ENCODE measurements around the gene SLC10A1.

Gene SLC10A1

DNA sequence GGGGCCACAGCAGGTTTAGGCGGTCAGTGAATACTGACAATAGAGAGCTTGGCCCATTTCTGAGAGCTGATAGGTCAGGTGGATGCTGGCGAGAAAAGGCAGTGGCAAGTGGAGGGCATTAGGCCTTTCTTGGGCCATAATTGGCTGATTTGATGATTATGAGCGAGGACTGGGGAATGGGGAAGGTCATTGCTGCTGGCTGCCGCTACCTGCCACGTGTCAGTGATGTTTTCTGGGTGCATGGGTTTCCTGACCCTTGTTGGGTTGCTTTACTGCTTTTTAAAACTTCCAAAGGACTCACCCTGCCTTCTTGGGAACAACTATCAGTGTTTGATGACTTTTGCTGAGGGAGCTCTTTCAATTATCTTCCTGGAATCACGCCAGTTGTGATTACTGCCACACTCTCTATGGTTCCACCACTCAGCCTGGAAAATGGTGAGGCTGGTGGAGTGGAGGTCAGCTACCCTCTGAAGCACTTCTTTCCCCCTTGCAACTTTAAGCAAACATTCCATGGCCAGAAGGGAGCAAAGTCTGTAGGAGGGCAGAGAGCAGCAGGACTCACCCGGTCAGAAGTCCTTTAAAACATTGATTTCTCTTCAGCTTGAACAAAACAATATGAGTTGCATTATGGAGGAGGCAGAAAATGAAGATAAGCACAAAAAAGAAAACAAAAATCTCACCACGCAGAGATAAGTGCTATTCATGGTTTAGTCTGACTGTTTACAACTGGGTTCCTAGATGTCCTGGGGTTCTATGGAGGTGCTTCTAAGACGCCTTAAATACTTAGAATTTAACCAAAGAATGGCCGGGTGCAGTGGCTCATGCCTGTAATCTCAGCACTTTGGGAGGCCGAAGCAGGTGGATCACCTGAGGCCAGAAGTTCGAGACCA lies 12.1 kb upstream of the SLC10A1 start:
- DNase-seq (ENCODE audit: low spot score): no peak

DNA sequence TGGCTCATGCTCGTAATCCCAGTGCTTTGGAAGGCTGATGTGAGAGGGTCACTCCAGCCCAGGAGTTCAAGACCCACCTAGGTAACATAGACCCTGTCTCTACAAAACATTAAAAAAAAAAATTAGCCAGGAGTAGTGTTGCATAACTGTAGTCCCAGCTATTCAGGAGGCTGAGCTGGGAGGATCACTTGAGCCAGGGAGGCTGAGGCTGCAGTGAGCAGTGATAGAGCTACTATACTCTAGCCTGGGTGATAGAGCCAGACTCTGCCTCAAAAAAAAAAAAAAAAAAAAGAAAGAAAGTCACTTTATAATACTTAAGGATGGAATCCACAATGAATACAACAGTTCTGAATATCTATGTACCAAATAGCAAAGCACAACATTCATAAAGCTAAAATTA lies 10.2 kb upstream of the SLC10A1 start:
- DNase-seq (ENCODE audit: low spot score): no peak

DNA sequence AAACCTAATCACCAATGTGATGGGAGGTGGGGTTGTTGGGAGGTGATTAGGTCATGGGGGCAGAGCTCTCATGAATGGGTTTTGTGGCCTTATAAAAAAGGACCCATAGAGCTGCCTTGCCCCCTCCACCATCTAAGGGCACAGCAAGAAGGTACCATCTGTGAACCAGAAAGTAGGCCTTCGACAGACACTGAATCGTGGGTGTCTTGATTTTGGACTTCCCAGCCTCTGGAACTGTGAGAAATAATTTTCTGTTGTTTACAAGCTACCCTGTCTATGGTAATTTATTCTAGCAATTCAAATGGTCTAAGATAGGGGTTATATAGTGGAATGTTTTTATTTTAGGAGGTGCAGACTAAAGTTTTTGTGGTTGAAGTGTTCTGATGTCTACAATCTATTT lies 7.9 kb upstream of the SLC10A1 start:
- DNase-seq (ENCODE audit: low spot score): no peak

DNA sequence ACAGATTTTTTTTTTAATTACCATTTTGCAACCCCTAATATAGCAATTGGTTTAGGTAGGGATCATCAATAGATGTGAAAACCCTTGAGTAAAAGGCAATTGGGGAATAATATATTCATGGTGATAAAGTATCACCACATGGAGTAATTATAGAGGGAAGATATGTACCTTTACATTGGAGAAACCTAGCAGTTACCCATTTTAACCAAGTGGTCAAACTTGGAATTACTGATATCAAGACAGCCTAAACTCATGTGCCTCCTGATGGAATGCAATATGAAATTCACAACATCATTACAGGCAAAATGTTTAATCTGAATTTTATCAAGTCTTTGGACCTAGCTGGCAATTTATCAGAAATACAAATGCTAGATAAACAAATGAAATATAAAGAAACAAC lies 6.7 kb upstream of the SLC10A1 start:
- no peak for DNase-seq (ENCODE audit: low spot score)

DNA sequence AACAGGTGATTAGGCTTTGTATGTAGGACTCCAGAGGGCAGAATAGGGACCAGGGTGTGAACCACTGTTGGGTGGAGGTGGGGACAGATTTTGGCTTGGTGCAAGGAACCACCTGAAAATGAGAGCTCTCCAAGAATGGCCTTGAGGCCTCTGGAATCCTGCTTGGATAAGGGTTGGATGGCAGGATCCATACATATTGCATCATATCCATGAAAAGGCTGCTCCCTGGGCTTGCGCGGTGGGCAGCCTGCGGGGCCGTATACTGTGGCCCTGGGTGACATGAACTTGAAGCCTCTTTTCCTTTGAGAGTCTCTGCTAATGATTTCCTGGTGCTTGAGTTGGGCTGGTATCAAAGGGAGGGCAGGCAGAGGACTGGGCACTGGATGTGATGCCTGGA lies 1.3 kb upstream of the SLC10A1 start:
- no peak for DNase-seq (ENCODE audit: low spot score)

DNA sequence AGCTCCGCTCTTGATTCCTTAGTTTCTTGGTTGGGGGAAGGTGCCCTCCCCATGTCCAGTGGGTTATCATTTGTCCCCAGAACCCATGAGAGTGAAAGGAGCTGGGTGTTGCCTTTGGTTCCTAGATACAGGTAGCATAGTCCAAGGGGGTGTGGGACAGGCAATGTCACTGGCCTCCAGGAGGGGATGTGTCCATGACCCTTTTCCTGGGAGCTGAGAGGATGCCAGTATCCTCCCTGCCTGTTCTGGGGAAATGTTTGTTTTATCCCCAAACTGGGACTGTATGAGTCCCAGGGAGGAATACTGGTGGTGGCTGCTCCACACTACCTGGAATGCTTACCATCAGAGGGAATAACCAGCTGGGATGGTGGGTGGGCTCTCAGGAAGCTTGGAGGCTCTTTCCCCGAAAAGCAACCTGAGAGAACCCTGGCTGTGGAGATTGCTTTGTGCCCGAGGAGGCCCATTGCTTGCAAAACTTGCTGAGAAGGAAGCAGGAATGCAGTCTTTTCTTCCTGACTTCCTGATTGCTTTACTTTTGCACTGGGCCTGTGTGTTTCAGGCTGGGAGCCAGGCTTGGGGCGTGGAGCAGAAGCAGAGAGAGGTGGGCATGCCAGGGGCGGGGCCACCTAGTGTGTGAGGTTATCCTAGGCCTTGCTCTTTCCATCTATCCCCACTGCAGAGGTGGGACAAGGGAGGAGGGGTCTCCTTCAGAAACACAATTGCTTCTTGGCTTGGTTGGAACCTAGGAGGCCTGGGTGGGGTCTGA lies 715 bp upstream of the SLC10A1 start:
- DNase-seq (ENCODE audit: low spot score): no peak

DNA sequence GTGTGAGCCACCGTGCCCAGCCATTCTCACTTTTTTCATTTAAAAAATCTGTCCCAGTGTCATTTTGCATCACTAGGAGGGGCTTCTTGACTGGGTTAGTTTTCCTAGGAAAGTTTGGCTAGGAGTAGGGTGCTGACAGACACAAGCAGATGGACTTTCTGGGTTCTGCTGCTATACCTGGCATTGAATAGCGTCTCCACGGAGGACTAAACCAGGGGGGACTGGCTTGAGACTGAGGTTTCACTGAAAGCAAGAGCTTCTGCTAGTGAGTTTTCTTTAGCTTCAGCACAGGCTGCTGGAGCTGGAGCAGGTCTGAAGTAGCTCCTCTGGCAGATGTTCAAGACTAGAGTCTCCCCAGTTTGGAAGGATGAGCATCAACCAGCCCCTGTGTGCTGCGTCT lies 1.4 kb downstream of the SLC10A1 start:
- no peak for DNase-seq (ENCODE audit: low spot score)

DNA sequence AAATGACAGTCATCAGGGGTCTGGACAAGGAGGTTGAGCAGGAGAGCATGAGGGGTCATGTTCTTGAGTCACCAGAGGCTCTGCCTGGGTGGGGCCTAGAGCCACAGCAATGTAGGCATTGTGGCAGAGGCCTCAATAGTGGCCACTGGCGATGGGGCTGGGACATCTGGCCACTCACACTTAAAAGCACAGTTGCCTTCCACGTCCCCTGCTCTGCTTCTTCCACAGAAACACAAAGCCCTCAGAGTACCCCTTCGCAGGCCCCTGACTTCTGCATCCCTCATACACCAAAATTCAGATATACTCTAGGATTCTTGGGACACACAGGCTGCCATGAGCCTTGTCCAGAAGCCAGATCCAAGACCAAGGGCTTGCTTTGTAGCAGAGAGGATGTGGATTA lies 2.2 kb downstream of the SLC10A1 start:
- DNase-seq (ENCODE audit: low spot score): no peak

DNA sequence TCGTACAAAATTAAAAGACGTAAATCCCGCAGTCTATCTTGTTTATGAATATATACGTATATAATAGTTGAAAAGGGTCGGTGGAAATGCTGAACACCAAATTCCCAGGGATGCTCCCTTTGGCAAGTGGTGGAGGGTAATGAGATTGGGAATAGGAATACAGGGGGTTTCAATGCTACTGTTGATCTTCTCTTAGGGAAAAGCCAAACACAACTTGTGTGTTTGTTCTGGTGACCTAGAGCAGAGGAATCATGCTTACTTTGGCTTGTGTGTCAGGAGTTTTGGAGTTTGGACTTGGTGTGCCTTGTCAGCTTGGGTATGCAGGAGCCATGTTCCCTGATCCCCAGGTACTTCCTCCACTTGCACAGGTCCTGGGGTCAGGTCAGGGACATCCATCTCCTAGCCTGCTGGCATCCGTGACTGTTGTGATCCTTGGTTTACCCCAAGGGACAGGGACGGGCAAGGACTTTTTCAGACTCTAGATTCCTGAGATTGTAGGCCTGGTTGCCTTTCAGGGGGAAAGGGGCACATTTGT lies 4.1 kb downstream of the SLC10A1 start:
- DNase-seq (ENCODE audit: low spot score): no peak

DNA sequence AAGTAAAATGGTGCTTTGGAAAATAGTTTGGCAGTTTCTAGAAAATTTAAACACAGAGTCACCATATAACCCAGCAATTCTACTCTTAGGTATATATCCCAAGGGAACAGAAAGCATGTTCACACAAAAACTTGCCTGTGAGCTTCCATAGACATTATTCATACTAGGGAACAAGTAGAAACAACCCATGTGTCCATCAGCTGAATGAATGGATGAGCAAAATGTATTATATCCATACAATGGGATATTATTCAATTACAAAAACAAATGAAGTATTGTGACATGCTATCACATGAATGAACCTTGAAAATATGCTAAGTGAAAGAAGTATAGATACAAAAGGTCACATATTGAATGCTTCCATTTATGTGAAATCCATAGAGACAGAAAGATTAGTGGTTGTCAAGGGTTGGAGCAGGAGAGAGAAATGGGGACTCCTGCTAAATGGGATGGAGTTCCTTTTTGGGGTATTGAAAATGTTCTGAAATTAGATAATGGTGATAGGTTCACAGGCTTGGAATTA lies 7.9 kb downstream of the SLC10A1 start:
- DNase-seq (ENCODE audit: low spot score): no peak

DNA sequence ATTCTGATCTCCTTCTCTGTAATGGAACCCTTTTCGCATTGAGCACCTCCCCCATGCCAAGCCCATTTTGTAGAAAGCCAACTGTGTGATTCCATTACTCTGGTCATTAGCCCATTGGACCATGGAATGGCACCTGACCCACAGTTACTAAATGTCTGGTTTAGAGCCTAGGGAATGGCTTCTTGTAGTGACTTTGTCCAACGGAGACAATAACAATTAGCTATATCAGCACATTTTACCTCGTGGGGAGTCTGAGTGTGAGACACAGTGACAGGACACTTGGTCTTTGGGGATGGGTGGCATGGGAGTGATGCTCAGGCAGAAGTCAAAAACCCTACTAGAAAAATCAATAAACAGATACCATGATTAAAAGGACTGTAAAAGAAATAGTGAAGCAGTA lies 10.4 kb downstream of the SLC10A1 start:
- no peak for DNase-seq (ENCODE audit: low spot score)

DNA sequence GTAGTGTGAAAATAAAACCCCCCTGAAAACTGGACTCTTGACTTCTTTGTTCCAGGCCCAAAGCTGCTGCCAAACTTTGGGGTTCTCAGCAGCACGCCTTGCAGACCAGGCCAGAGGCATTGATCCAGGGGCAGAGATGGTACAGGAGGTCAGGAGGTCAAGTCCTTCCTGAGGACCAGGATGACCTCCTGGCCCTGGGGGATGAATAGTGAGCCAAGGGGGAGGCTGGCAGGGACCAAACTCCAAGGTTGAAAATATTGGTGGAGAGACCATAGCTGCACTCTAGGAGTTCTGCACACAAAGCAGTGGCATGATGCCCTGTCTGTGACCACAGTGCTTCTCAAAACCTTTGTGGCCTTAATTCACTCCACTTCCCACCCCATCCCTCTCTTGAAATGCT lies 12.1 kb downstream of the SLC10A1 start:
- no peak for DNase-seq (ENCODE audit: low spot score)

DNA sequence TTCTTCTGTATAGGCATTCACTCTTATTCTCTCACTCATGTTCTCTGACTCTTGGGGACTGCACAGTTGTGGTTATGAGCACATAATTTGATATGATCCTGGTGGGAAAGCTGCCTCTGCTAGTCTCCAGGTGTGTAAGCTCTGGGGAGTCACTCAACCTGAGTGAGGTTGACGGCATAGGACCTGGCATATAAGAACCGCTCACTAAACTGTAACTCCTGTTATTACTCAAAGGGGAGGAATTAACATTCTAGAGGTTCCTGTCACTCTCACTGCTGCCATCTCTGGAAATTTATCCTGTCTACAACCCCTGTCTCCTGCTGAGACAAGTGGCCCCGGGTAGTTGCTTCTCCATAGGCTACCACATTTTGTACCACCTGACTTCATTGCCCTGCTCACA lies 16.1 kb downstream of the SLC10A1 start:
- DNase-seq (ENCODE audit: low spot score): no peak

DNA sequence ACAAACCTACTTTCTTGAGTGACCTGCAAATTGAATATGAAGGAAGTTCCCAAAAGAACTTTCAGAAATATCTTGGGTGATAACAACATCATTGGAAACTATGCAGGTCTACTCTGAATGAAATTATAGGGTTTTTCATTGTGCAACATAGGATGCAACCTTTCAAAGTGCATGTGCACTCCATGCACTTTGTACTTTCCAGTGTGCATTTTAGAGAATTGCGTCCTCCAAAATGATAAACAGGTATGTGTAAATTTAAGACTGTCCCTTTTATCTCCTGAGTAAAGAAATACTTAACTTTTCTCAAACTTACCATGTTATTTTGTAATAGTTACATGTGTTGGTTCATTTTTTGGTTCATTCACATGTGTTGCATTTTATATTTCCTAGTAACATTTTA lies 16.9 kb downstream of the SLC10A1 start:
- DNase-seq (ENCODE audit: low spot score): no peak

DNA sequence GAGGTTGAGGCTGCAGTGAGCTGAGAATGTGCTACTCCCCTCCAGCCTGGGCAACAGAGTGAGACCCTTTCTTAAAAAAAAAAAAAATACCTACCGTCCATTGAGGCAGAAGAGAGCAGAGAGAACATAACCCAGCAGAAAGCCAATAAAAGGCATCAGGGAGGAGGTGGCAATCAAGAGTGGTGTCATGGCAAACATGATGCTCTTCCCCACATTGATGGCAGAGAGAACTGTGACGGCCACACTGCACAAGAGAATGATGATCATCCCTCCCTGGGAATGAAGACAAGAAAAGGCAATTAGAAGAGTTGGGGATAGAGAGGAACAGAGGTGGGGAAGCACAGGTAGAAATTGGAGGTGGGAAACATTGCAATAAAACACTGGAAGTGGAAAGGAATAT lies 18.0 kb downstream of the SLC10A1 start:
- DNase-seq (ENCODE audit: low spot score): no peak

DNA sequence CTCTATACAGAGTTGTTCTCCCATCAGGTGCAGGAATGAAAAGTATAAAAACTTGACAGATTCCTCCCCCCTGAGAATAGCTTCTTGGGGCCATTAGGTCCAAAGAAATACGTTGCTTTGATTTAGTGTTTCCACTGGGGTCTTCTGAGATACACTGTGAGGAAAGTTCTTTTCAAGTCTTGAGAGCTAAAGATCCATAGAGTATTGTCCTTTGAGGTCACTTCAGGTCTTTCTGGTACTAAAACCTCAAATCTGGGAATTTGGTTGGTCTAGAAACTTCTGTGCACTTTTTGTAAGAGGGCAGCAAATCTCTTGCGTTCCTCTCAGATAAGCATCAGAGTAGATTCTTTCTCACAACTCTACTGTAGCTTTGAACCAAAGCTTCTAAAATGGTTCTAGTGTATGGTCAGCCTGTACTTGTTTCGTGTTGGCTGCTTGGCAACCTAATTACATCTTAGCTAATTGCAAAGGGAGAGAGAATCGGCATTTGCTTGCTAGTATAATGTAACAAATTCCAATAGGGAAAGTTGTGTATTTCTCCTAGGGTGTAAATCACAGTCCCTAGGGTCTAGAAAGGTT lies 20.1 kb downstream of the SLC10A1 start:
- no peak for DNase-seq (ENCODE audit: low spot score)

DNA sequence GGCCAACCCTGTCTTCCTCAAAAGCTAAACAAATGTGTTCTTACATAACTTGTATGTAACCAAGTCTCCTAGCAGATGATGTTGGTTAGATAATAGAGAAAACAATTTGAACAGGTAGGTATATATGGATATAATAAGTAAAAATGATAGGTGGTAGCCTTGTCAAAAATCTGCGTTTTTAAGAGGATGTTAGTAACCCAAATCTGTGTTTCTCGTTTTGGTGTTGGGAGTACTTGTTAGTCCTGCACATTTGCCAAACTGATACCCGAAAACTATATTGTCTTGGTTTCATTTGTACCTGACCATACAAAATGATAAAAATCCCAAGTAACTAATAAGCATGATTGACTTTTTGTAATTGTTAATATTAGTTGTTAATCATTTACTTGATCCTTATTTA lies 22.0 kb downstream of the SLC10A1 start:
- DNase-seq (ENCODE audit: low spot score): no peak

DNA sequence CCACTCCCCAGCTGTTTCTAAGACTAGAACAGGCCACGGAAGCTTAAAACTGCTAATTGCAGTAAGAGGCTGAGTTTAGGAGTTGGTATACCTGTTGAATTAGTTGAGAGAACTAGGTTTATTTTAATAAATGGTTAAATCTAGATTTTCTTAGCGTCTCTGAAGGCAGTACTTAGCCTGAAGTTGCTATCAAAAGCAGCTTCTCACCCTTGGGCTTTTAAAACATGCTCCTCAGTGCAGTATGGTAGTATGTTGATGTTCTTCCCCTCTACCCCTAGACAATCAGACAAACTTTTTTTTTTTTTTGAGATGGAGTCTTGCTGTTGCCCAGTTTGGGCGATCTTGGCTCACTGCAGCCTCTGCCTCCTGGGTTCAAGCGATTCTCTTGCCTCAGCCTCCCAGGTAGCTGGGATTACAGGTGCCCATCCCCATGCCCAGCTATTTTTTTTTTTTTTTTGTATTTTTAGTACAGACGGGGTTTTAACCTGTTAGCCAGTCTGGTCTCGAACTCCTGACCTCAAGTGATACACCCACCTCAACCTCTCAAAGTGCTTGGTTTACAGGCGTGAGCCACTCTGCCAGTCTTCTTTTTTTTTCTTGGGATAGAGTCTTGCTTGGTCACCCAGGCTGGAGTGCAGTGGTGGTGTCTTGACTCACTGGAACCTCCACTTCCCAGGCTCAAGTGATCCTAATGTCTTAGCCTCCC lies 23.3 kb downstream of the SLC10A1 start:
- DNase-seq (ENCODE audit: low spot score): no peak

DNA sequence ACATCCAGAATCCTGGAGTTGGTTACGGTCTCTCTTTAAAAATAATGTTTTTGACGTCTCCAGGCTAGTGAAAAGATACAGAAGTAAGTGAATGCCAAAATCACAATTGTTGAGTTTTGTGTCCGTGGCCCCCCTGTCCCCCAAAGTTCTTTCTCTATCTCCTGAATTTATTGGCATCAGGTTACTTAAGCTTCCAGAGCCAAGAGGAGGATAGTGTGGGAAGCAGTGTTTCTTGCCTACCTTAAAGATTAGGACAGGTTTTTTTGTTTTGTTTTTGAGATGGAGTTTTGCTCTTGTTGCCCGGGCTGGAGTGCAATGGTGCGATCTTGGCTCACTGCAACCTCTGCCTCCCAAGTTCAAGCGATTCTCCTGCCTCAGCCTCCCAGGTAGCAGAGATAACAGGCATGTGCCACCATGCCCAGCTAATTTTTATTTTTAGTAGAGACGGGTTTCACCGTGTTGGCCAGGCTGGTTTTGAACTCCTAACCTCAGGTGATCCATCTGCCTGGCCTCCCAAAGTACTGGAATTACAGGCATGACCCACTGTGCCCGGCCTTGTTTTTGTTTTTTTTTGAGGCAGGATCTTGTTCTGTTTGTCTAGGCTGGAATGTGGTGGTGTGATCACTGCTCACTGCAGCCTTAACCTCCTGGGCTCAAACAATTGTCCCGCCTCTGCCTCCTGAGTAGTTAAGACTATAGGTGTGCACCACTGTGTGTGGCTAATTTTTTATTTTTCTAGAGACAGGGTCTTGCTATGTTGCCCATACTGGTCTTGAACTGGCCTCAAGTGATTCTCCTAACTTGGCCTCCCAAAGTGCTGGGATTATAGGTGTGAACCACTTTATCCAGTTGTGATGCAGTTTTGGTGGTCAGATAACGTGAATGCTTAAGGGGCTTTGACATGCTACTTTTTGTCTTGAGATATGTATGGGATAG lies 24.7 kb downstream of the SLC10A1 start:
- no peak for DNase-seq (ENCODE audit: low spot score)

DNA sequence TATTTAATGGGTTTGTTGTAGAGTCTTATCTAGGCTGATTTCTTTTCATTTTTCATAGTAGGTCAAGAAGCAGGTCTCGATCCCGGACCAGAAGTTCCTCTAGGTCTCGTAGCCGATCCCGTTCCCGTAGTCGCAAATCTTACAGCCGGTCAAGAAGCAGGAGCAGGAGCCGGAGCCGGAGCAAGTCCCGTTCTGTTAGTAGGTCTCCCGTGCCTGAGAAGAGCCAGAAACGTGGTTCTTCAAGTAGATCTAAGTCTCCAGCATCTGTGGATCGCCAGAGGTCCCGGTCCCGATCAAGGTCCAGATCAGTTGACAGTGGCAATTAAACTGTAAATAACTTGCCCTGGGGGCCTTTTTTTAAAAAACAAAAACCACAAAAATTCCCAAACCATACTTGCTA lies 25.9 kb downstream of the SLC10A1 start:
- no peak for DNase-seq (ENCODE audit: low spot score)

DNA sequence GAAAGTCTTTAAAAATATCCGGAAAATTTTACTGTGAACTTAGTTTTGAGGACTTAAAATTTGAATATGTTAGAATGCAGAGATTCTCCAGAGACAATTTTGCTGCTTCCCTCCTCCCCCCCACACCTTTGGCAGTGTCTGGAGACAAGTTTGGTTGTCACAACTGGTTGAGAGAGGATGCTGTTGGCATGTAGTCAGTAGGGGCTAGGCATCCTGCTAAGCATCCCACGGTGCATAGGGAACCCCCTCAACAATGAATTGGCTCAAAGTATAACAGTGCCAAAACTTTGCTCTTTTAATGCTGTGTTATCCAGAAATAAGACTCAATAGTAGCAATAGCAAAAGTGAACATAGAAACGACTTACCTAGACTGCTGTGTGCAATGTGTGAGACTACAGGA lies 26.5 kb downstream of the SLC10A1 start:
- no peak for DNase-seq (ENCODE audit: low spot score)
